Stimulated activated naive CD8-positive, alpha-beta T cell treated with anti-CD3 and anti-CD28 coated beads, Interleukin-15, Interleukin-2, amounts not matched to agents 100 U/mL and 50 U/mL, for 24 hours (primary cell): ENCODE data around the gene MYCBP2.
A peak's percentile ranks its signal among the peaks of the same experiment; 100 is the strongest.
"Not testable (repeated sequence)": the region's sequence is repeated elsewhere in the genome, so short reads cannot be mapped to it uniquely, and the experiment has no call there.

Source experiments
- ATAC-seq: fragments of 150-1000 bp; cut with Tn5 transposase; one replicate; pipeline ENCODE4 v1.10.0; 2021
- DNase-seq: peaks from one replicate; pipeline ENCODE4 v3.0.0; 2021

MYCBP2 gene, protein sequence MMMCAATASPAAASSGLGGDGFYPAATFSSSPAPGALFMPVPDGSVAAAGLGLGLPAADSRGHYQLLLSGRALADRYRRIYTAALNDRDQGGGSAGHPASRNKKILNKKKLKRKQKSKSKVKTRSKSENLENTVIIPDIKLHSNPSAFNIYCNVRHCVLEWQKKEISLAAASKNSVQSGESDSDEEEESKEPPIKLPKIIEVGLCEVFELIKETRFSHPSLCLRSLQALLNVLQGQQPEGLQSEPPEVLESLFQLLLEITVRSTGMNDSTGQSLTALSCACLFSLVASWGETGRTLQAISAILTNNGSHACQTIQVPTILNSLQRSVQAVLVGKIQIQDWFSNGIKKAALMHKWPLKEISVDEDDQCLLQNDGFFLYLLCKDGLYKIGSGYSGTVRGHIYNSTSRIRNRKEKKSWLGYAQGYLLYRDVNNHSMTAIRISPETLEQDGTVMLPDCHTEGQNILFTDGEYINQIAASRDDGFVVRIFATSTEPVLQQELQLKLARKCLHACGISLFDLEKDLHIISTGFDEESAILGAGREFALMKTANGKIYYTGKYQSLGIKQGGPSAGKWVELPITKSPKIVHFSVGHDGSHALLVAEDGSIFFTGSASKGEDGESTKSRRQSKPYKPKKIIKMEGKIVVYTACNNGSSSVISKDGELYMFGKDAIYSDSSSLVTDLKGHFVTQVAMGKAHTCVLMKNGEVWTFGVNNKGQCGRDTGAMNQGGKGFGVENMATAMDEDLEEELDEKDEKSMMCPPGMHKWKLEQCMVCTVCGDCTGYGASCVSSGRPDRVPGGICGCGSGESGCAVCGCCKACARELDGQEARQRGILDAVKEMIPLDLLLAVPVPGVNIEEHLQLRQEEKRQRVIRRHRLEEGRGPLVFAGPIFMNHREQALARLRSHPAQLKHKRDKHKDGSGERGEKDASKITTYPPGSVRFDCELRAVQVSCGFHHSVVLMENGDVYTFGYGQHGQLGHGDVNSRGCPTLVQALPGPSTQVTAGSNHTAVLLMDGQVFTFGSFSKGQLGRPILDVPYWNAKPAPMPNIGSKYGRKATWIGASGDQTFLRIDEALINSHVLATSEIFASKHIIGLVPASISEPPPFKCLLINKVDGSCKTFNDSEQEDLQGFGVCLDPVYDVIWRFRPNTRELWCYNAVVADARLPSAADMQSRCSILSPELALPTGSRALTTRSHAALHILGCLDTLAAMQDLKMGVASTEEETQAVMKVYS (N-terminal part only)

GRCh38 chr13:77326905-77327604 lies at the start of gene MYCBP2:
Gene MYCBP2 (minus strand): TSS chr13:77327094. CDS start chr13:77326775, 319 bp downstream.
- ATAC-seq, result peak; percentile 62
- DNase-seq, result peak; percentile 98

- DNase-seq (no peak), ATAC-seq (peak; percentile 84)
Measured at GRCh38 chr13:77375560-77376108, 48.7 kb upstream of the MYCBP2 start.

DNA sequence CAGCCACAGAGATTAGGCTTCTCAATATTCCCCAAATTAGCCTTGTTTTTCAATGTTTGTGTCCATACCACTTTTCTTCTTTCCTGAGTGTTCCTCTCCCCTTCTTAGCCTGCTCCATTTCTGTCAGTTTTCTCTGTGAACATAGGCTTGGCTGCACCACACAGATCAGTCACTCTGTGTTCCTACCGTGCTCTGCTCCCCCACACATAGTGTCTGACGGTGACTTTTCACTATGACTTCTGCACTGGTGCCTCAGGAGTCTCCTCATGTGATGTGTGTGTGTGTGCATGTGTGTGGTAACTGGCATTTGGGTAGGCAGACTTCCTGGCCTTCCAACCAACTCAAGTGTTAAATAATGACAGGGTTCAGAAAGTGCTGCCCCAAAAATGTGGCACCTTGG lies 47.9 kb upstream of the MYCBP2 start:
- ATAC-seq (peak; percentile 85), DNase-seq (no peak)

GRCh38 chr13:77374339-77374738 lies 47.4 kb upstream of the MYCBP2 start:
- no peak for DNase-seq
- ATAC-seq, result no peak

DNA sequence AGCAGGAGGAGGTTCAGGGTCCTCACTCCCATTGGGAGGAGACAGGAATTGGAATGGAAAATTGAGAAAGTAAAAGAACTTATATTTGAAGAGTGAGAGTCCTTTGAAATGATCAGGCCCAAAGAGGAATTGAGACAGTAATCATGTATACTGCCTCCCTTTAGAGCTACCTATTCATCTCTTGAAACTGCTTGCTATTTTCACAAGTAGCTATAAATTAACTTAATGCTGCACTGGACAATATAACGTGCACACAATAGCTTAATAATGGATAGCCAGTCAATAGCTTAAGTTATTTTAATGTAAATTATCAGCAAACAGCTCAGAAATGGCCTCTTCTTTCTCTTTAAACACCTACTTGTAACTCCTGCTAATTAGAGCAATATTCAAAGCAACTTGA lies 46.6 kb upstream of the MYCBP2 start:
- ATAC-seq (no peak), DNase-seq (no peak)

DNA sequence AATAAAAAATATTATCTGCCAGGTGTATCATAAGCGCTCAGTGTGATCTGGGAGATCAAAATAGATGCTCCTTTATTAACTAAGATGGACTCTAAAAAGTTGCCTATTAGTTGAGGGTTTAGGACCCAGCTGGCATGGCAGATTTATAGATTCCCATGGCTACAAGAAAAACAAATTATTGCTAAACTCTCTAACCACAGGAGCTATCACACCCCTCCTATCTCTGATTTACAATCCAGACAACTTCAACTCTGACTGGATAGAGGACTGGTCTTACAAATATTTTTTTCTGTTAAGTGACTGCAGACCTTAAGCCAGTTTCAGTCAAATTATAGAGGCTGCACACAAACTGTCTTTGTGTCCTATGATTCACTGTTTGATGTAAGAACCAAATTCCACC lies 45.4 kb upstream of the MYCBP2 start:
- DNase-seq, result no peak
- ATAC-seq, result no peak

DNA sequence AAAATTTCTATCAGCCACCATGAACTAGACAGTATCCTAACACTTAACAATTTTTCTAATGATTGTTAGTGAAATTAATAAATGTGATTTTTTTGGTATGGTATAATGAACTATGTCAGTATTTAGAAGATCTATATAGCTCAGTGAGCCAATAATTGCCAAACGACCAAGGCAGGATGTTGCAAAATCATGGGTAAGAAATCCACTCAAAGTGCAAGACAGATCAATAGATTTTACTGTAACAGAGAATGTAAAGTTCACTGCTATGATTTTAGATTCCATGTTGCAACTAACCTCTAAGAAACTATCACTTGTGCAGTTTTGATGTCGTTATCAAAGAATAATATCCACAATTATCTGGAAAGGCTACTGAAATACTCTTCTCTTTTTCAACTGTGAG lies 44.0 kb upstream of the MYCBP2 start:
- DNase-seq (no peak), ATAC-seq (no peak)

GRCh38 chr13:77362166-77362565 lies 35.3 kb upstream of the MYCBP2 start:
- ATAC-seq, result no peak

DNA sequence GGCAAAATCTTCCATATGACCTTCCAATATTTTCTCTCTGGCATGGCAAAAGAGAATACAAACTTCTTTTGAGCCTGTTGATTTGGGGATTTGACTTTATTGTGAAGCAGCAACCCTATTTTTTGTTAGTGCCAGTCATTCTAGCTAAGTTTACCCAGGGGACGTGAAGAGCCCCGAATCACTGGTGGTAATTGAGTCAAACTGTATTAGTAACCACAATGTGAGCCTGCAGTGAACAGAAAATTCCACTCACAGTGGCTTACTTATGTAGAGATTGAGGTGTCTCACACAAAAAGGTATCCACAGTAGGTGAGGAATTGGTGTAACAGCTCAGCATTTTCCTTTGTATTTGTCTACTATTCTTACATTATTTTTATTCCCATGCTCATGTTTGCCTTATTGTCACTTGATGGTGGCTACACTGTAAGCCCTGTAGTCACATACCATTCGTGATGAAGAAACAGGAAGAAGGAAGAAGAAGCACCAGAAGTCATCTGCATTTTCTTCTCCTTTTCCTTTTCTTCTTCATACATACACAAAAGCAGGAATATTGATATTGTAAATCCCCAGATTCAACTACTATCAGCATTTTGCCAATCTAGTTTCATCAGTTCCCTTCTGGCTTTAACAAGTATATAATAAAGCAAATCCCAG lies 33.3 kb upstream of the MYCBP2 start:
- DNase-seq, result no peak
- peak; percentile 79 for ATAC-seq

More at GRCh38 chr13:77362166-77362565, 35.3 kb upstream of the MYCBP2 start:
- no peak for DNase-seq

GRCh38 chr13:77359171-77359570 lies 32.3 kb upstream of the MYCBP2 start:
- DNase-seq (no peak), ATAC-seq (no peak)

DNA sequence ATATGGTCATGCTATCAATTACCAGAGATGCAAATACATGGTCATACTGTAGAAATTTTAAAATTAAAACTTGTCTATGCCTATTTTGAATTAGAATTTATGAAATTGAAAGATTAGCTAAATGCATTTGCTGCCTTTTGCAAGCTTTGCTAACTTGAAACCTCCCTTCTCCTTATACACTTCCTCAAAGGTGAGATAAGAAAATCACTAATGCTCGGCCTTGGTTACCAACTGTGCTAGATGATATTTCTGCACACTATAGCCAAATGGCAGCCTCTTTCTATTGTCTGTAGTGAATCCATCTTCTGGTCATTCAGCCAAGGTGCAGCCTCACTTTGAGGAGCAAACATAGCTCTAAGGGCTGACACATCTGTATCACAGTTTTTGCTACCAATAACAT lies 31.1 kb upstream of the MYCBP2 start:
- ATAC-seq (no peak), DNase-seq (no peak)

DNA sequence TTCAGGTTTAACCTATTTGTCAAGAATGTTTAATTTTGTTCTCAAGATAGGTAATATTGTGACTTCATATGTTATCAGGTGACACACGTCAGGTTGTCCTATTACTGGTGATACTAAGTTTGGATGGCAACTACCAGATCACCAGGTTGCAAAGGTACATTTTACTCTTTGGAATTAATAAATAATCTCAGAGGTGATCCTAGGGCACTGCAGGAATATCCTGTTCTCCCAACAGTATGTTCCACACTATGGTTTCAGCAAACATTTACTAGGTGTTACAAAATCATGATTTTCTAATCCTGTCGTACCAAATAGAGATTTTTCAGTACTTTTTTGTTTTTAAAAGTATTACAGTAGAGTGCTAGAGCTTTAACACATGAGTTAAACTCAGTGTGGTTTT lies 29.3 kb upstream of the MYCBP2 start:
- ATAC-seq (no peak), DNase-seq (no peak)

GRCh38 chr13:77353995-77354394 lies 27.1 kb upstream of the MYCBP2 start:
- no peak for ATAC-seq

GRCh38 chr13:77351315-77351714 lies 24.4 kb upstream of the MYCBP2 start:
- DNase-seq, result no peak
- ATAC-seq, result no peak

More at GRCh38 chr13:77353995-77354394, 27.1 kb upstream of the MYCBP2 start:
- no peak for DNase-seq

DNA sequence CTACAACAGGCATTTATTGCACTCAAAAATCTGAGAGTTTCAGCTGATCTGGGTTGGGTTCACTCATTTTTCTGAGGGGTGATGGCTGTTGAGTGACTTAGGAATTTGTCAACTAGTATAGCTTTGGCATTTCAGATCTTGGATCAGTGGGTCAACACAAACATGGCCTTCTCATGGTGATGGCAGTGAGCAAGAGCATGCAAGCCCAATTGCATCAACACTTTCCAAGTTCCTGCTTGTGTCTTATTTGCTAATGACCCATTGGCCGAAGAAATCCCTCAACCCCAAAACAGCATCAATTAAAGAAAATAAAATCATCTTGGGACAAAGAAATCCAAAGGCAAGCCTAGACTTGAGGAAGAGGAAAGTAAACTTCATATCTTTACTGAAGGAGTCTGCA lies 23.9 kb upstream of the MYCBP2 start:
- DNase-seq, result no peak
- ATAC-seq, result no peak

DNA sequence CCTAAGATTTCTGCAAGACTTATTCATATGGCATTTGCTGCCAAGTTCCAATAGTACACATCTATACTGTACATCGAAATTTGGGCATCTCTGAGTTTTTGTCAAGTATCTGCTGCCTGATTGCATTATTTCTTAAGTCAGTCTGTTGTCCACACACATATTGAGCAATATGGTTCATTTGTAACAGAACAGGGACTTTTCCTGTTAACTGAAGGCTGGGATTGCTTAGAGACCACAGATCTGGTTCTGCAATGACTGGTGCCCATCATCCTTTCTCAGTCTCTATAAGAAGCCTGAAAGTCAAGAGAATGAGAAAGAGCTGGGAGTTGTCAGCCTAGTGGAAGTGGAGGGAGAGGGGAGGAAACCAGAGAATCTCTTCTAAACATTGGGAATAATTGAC lies 22.5 kb upstream of the MYCBP2 start:
- ATAC-seq (no peak), DNase-seq (no peak)

DNA sequence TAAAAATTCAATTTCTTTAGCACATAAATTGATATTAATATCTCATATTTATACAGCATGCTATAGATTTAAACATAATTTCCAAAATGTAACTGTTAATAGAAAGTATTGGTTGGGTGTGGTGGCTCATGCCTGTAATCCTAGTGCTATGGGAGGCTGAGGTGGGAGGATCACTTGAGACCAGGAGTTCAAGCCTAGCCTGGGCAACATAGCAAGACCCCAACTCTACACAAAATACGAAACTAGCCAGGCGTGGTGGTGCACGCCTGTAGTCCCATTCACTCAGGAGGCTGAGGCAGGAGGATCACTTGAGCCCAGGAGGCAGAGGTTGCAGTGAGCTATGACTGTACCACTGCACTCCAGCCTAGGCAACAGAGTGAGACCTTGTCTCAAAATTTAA lies 20.5 kb upstream of the MYCBP2 start:
- not testable (repeated sequence) for DNase-seq, ATAC-seq

- ATAC-seq, result peak; percentile 93
- DNase-seq, result no peak
Measured at GRCh38 chr13:77345150-77345780, 18.4 kb upstream of the MYCBP2 start.

DNA sequence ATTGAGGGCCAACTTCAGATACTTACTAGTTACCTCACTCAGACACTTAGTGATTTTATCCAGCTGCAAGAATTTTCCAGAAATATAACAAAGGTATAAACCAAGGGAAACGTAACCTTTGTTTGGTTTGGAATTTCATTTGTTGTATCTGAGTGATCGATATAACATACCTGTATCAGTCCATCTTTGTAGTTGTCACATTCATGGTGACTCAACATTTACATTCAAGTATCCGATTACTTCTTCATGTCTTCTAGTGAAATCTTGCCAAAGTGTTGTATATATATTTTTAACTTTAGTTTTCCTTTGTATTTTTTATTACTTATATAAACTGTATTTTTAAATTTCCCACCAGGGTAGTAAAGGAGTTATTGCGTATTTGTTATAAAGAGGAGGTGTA lies 16.9 kb upstream of the MYCBP2 start:
- DNase-seq, result no peak
- ATAC-seq, result no peak

- ATAC-seq (no peak), DNase-seq (no peak)
Measured at GRCh38 chr13:77339408-77339807, 12.5 kb upstream of the MYCBP2 start.
